SK-N-SH (cell line): ENCODE results near the gene MYOD1.

Experiments
- CHD2 ChIP-seq: fragments of 150-350 bp; IDR thresholded peaks from 2 replicates; pipeline ENCODE4 v1.6.1; 2018; ENCODE audit warnings: low read length; ENCODE audit not compliant: partially characterized antibody
- CTCF ChIP-seq: fragments of 200-600 bp; sonication (generic); IDR thresholded peaks from 2 replicates; pipeline ENCODE4 v1.6.1; 2017; ENCODE audit warnings: antibody characterized with exemption, mild to moderate bottlenecking, moderate library complexity
- JUND ChIP-seq: IDR thresholded peaks from 2 replicates; pipeline ENCODE4 v1.4.0; 2012
- POLR2AphosphoS5 ChIP-seq: IDR thresholded peaks from 2 replicates; pipeline ENCODE4 v1.6.1; 2012; ENCODE audit warnings: low read depth, low read length

- TF ChIP-seq JUND: no peak
- TF ChIP-seq CTCF: no peak
- TF ChIP-seq CHD2: no peak
- TF ChIP-seq POLR2AphosphoS5: no peak
Measured at GRCh38 chr11:17741487-17741886, 22.1 kb downstream of the MYOD1 start.
